Measurements from ENCODE around the gene FREM1.

FREM1 gene

DNA sequence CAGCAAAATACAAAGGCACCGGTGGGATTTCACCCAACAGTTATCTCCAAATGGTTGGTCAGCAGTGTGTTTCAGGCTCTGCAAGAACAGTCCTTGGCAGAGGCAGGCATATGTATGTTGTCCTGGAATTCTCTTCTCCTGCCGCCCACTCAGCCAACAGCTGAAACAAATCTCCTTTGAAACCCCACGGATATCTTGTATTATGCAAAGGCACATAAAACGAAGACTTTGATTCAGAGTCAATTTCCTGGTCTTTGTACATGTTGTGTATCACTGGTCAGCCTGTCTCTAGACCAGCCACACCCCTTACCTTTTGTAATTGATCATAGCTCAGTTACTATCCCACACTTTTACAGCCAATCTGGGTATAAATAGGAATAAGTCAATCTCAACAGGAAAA is 29.2 kb downstream of the FREM1 start:
- DNase-seq (ENCODE audit: low read depth in 1 of 2, low spot score in 1 of 2) = no peak

DNA sequence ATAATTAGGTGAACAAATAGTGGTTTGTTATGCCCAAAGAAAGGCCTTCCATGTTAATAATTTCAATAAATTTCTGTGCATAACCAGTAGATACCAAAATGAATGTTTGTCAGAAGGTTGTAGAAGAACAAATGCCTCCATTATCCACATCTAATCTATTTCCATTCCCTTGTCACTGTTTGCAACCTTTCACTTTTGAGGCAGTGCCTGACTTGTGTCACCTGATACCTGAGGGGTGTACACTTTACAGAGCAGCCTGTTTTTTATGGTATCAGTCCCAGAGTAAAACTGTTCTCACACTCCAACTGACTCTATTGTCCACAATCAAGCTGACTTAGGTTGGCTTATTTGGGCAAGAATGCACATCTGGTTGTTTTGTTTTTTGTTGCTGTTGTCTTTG is 40.1 kb downstream of the FREM1 start:
- no peak for DNase-seq (ENCODE audit: low read depth in 1 of 2, low spot score in 1 of 2)

DNA sequence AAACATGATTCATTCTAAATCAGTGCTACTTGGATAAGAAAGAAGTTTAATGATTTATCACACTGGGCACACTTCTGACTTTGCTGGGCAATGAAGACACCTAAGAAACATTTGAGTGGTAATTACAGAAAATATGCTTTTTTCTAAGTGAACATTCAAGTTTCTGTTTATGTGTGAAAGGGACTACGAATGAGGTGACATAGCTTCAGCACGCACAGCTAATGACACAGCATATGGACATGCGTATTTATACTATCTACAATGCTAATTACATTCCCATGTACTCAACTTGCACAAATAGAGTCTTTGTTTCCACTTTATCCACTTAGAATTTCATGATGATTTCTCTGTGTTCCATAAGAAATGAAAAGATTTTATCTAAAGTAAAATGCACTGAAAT is 40.6 kb downstream of the FREM1 start:
- DNase-seq (ENCODE audit: low read depth in 1 of 2, low spot score in 1 of 2) = no peak

DNA sequence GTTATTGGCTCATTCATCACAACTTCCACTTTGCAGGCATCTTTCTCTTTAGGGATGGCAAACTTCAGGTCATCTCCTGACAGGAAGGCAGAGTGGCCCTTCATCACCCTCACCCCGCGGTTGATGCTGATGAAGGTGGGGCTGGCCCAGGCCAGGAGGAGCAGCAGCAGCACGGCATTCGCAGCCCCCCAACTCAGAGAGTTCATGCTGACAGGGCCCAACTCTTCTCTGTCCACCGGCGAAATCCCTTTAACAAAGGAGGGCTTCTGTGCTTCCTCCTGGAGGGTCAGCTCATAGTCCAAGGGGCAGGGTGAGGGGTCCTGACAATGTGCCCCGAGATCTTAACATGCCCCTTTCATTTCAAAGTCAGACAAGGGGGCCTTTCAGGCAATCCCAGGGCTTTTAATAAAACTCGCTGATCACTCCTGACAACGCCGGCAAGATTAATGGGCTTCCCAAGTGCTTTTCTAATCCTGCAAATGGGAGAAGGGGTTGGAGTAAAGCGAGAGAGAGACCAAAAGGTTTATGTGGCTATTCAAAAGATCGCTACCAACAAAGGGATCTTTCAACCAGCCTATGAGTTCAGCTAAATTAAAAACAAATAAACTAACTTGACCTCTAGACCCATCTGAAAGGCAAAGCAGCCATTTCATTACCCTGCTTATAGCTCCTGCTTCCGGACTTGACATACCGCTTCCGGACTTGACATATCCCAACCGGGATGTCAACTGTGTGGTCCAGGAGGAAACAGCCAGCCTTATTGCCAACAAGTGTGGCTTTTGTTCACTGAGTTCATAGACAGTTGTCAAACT is 41.2 kb downstream of the FREM1 start:
- DNase-seq (ENCODE audit: low read depth in 1 of 2, low spot score in 1 of 2) = no peak

DNA sequence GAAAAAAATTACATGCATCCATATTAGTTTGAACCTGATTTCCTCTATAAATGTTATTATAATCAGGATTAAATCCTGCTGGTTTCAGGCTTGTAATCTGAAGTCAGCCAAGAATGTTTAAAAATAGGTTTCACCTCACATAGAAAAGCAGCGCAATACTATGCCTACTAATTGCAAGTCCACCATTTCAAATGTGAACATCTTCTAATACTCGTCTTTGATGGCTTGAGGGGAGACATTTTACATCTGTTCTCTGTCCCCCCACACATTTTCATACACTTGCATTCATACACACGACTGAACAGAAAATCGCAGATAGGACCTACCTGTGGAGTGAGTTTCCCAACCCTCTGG is 41.8 kb downstream of the FREM1 start:
- DNase-seq (ENCODE audit: low read depth in 1 of 2, low spot score in 1 of 2) = no peak

DNA sequence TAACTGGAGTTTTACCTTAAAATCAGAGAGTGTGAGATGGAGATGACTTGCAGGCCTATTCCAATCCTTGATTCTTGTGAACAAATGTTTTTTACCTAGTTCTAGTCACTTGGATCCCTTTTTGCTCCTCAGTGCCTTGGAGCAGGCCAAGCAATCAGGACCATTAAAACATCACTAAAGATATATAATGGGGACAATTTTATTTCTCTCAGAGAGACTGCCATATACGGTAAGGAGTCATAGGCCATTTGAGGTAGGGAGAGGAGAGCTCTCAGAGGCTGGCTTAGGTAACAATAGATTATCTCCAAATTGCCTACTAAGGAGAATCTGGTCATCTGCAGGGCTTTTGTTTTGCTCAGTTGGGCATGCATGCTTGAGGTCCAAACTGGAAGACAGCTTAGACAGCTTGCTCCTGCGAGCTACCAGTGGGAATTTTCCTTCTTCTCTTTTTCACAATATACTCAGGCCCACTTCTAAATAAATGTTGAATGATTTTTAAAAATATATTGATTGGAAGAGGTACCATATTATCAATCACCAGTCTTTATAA is 44.0 kb downstream of the FREM1 start:
- no peak for DNase-seq (ENCODE audit: low read depth in 1 of 2, low spot score in 1 of 2)

DNA sequence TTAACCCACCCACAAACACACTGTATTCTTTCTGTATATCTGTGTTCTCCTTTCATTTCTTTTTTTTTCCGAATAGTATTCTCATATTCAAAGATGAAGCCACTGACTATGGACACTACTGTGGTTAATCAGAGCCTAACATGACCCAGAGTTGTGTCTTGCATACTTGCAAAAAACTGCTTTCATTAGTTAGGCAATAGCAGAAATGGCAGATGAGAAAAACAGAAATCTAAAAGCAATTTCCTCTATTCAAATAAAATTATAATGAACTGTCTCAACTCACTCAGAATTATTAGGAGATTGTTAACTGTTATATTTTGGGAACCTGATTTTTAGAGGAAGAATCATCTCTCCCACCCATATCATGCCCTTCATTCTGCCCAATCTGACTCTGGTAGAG is 45.9 kb downstream of the FREM1 start:
- DNase-seq (ENCODE audit: low read depth in 1 of 2, low spot score in 1 of 2) = no peak

DNA sequence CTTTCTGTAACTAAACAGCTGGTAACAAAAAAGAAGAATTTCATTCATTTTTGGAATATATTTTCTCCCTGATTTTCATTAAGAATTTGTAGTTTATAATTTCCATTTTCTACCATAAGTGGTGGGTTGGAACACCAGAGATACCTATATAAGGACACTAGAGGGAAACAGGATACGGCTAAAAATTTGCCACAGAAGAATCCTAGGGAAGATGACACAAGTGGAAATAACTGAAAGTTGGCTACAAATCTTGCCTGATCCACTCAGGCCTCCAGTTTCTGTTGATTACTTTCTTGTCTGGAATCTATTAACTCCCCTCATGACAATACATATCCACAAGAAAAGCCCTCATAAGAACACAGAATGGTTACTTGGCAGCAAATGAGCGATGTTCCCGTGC is 46.8 kb downstream of the FREM1 start:
- no peak for DNase-seq (ENCODE audit: low read depth in 1 of 2, low spot score in 1 of 2)

DNA sequence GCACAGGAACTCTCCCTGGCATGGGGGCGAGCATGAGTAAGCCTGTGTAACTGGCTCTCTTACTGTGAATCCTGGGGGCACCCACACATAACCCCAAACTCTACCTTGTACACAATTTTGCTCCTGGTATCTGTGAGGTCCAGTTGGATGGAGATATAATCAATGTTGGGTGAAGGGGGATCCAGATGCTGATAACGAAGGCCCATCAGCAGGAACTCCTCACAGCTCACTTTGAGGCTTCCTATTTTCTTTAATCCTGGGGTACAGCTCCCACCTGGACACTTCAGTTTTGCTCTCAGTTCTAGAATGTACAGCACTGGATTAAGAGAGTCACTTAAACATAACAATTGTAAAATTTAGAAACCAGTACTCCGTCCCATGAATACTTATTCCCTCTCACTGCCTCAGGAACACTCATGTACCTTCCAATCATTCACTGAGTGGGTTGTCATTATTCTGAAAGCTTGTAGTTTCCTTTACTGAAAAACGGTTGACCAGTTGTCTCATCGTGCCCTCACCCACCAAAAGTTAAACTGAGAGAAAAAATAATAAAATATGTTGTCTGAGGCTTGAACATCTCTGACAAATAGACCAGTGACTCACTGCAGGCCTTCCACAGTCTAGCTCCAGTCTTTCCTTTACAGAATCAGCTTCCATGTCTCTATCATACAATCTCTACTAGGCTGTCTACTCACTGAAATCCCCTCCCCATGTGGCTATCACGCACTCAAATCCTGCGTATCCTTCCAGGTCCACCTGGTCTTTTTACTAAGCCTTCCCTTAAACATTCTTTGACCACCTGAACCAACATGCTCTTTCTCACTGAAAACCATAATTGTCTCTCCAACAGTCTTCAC is 52.6 kb downstream of the FREM1 start:
- DNase-seq (ENCODE audit: low read depth in 1 of 2, low spot score in 1 of 2) = no peak

DNA sequence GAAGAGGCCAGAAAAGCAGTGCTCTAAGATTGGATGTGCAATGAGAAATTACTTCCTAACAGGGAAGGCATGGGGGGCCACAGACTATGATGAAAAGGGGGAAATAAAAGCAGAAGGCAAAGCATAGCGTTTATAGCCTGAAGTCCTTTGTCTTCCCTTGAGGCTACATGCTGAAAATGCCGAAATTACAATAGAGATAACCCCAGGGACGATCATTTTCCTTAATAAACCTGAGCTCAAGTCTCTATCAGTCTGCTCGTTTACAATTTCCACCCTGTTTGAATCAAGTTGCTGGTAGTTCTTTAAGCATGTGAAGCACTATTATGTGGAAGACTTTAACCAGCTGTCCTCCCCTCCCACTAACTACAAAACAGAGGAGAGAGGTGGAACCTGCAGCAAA is 60.4 kb downstream of the FREM1 start:
- no peak for DNase-seq (ENCODE audit: low read depth in 1 of 2, low spot score in 1 of 2)

DNA sequence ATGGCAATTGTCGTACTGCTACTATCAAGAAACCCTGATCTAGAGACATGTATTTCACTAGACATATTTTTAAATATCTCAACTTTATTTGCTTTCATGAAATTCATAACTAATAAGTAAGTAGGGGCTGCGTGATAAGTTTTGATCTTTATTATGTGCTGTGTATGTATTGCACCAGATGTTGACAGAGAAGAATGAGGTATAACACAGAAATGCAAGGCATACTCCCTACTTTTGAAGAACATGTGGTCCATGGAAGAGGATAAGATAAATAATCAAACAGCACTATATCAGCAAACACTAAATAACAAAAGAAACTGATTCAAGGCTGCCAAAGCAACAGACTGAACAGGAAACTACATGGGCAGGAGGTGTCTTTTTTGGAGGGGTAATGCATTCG is 60.9 kb downstream of the FREM1 start:
- DNase-seq (ENCODE audit: low read depth in 1 of 2, low spot score in 1 of 2) = no peak

DNA sequence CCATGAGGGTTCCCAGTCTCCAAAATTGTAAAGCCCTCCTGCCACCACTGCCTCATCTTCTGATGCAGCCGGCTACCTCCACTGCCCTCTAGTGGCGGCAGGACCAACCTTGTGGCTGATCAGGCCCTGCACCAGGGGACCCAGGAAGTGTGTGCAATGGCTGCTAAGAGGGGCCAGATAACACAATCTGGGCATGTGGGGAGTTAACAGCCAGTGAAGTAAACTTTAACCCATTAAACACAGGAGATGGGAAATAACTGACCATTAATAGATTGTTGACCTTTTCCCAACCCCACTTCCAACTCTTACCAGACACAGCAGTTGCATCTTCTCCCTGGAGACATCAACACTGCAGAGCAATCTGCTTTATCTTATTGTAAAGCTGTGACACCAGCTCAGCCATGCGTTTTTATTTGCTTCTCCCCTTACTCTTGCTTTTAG is 63.3 kb downstream of the FREM1 start:
- DNase-seq (ENCODE audit: low read depth in 1 of 2, low spot score in 1 of 2) = peak; percentile 13 to 37

DNA sequence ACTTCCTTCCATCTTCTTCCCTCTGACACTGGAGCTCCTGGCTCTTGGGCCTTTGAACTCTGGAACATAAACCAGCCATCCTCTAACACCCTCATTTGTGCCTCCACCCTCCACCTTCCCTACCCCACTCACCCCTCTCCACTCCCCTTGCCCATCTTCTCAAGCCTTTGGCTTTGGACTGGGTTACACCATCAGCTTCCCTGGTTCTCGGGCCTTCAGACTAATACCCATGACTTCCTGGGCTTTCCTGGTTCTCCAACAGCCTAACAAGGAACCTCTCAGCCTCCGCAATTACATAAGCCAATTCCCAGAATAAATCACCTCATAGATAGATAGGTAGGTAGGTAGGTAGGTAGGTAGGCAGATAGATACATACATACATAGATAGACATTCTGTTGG is 67.1 kb downstream of the FREM1 start:
- no peak for DNase-seq (ENCODE audit: low read depth in 1 of 2, low spot score in 1 of 2)

DNA sequence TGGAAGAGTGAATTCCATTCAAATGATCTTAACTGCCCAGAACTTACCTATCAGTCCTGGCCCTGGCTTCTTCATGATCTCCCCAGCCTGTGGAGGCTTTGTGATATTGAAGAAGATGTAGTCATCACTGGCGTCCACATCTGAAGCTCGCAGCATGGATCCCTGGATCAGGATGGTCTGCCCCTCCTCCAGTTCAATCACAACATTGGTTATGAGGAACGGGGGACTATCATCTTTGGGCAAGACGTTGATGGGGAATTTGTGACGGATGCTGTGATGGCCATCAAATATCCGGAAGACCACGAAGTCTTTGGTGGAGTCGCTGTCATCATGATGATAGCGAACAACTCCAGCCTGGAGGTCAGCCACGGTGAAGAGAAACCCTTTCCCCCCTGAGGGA is 68.0 kb downstream of the FREM1 start:
- no peak for DNase-seq (ENCODE audit: low read depth in 1 of 2, low spot score in 1 of 2)

DNA sequence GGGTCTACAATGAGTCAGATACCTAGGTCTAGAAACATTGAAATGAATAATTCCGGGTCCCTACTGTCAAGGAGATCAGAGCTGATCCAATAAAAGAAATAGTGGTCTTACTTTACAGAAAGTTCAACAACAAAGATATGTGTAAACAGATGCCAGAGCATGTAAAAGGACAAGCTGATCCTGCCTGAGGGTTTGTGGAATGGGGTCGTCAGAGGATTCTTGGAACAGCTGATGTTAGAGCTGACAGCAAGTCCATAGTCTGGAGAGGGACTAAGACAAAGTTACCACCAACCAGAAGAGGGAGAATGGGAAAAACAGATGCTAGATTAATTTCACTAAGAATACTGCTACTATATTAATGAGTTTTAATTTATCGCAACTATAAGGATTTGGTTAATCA is 71.5 kb downstream of the FREM1 start:
- DNase-seq (ENCODE audit: low read depth in 1 of 2, low spot score in 1 of 2) = no peak

DNA sequence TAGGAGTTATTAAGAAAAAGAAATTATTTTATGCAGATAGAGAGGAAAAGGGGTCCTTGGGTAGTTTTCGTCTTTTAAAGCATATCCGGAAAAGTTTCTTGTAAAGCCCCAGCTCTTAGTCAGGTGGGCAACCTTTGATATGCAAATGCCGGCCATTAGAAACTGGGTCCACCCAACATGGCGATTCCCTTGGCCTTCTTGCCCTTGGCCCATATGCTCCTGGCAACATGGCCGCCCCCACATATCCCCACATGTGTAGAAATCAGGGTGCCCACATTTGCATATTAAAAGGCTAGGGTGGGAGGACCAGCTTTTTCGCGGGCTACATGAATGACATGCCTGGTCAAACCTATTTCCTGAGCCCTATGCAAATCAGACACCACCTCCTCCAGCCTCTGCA is 73.3 kb downstream of the FREM1 start:
- no peak for DNase-seq (ENCODE audit: low read depth in 1 of 2, low spot score in 1 of 2)

DNA sequence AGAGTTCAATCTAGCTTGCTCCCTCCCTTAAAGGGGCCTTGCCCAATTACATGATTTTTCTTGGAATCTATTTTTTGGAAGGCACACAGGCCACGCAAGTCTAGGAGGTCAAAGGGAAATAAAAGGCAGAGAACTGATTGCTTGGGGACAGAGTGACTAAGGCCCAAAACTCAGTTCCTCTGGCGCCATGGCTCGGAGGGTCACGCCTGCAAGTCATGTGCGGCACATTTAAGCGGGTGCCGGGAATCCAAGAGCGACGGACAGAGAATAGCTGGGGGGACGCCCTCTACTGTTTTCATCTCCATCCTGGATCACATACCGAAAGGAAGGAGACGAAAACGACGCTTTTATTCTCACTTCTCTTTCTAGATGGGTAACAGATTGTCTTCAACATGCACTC is 78.6 kb downstream of the FREM1 start:
- no peak for DNase-seq (ENCODE audit: low read depth in 1 of 2, low spot score in 1 of 2)

DNA sequence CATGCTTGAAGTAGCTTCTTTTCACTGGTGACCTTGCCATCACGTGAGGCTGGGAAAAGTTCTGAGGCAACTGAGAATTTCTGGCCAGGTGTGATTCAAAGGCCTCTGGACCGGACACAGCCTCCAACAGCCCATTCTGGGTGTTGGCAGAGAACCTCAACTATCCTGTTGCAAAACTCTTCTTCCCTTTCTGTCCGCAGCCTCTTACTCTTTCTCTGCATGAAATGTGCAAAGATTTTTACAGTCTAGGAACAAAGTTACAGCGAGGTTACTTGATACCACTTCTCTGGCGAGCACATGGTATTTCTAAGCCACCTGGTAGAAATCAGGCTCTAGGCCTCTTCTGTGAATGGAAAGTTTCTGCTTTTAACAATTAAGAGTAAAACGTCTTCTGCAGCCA is 79.2 kb downstream of the FREM1 start:
- DNase-seq (ENCODE audit: low read depth in 1 of 2, low spot score in 1 of 2) = no peak

DNA sequence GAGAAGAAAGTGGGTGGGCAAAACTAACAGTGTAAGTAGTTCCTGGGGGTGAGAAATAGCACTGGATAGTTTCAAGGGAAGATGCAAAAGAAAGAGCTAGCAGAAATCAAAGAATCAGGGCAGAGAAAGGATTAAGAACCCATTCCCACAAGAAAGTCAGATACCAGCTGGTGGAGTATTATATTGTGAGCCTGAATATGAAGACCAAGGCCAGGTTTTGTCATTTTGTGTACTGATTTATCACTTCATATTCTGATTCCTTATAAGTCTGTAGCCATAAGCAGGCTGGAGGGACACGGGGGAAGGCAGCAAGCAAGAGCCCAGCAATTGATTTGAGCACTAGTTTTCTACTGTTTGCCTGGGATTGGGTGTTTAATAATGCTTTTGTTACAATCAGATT is 80.2 kb downstream of the FREM1 start:
- DNase-seq (ENCODE audit: low read depth in 1 of 2, low spot score in 1 of 2) = no peak

DNA sequence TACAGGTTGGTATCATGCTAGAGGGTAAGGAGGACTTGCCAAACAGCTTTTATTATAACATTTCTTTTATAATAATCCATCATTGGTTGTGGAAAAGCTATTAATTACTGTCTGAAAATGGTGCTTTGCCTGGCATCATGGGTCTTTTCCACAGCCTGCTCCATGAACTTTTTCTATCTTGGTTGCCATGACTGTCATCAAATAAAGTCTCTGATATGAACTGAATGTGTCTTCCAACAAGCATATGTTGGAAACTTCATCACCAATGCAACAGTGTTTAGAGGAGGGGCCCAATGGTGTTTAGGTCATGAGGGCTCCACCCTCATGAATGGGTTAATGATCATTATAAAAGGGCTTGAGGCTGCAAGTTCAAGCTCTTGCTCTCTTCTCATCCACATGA is 81.0 kb downstream of the FREM1 start:
- no peak for DNase-seq (ENCODE audit: low read depth in 1 of 2, low spot score in 1 of 2)

DNA sequence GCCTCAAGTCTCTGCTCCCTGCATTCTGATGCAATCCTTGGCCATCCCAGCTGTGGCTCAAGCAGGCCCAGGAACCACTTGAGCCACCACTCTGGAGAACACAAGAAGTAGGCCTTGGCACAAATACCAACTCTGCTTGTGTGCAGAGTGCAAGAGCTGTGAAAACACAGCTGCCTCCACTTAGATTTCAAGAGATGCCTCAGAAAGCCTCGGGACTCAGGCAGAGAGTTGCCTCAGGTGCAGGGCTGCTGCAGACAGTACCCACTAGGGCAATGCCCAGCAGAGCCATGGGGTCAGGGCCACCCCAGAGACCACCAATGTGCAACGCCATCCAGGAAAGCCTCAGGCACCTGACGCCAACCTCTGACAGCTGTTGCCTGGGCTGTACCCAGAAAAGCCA is 82.4 kb downstream of the FREM1 start:
- DNase-seq (ENCODE audit: low read depth in 1 of 2, low spot score in 1 of 2) = no peak

DNA sequence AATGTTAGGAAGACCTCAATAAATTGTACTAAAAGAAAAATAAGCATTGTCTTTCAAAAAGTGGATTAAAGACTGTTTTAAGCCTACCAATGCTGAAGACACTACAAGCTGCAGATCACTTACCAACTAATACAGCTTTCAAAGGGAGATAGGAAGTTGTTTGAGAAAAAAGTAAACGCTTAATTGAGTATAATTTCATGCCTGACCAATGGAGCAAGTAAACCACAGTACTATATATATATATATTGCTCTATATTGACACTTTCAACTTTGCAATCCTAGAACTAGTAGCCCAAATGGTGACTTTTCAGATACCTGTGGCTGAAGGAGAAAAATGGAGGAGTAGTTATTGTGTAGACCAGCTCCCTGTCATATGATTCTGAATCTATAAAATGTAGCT is 85.7 kb downstream of the FREM1 start:
- DNase-seq (ENCODE audit: low read depth in 1 of 2, low spot score in 1 of 2) = no peak

All from stimulated activated CD4-positive, alpha-beta T cell treated with anti-CD3 and anti-CD28 coated beads, Interleukin-15, amount 100 ng/mL, for 1 hour (primary cell).